ENCODE results near the gene BTBD10. TPM values are rescaled to one million over a fixed set of nuclear protein-coding genes. Genes with fewer than 3 reads are reported as not detected.

BTBD10 gene
- total RNA-seq, 4 donors from 2014 or later, result 26.9 to 36.6 (median 35.3) TPM

- DNase-seq, result no peak
- Histone ChIP-seq H3K9me3 (no peaks in the 10 kb centered on the region), H3K36me3 (peaks cover 18 to 22% of the 10 kb centered on the region in 2 donors), H3K4me3 (replicated peaks in 1 of 3) (no peak overlapping the region), H3K27me3 (no peaks in the 10 kb centered on the region), H3K27ac (no peak overlapping the region), H3K4me1 (peaks cover 9 to 24% of the 10 kb centered on the region in 2 donors)
- no peak for TF ChIP-seq CTCF (IDR thresholded peaks at IDR 0.05)
- intact Hi-C loops (cut with DNase I), result no loop called here
- WGBS, 2 donors, result 94 to 95% methylated on average over 6 of the region's 6 CpGs
Observed at GRCh38 chr11:13358596-13359270, 104.3 kb downstream of the BTBD10 start.

GRCh38 chr11:13357232-13357631 lies 105.8 kb downstream of the BTBD10 start:
- TF ChIP-seq POLR2A (IDR thresholded peaks at IDR 0.05) (no peak), CTCF (IDR thresholded peaks at IDR 0.05) (no peak)
- intact Hi-C loops (cut with DNase I), result no loop called here
- DNase-seq, result no peak
- H3K4me1 ChIP-seq, result peaks cover 17 to 38% of the 10 kb centered on the region in 2 donors
- H3K4me3 ChIP-seq (replicated peaks in 1 of 3), result no peak overlapping the region
- H3K27ac ChIP-seq, result no peak overlapping the region
- H3K27me3 ChIP-seq, result no peaks in the 10 kb centered on the region
- H3K36me3 ChIP-seq, result peaks cover 18 to 19% of the 10 kb centered on the region in 2 donors
- H3K9me3 ChIP-seq, result no peaks in the 10 kb centered on the region
- 84 to 88% methylated on average over 9 of the region's 9 CpGs for WGBS, 2 donors

- Histone ChIP-seq H3K4me1 (peaks cover 20 to 32% of the 10 kb centered on the region in 2 donors), H3K4me3 (replicated peaks in 1 of 3) (no peak overlapping the region), H3K27ac (no peak overlapping the region), H3K9me3 (no peaks in the 10 kb centered on the region), H3K27me3 (no peaks in the 10 kb centered on the region), H3K36me3 (peaks cover 12 to 18% of the 10 kb centered on the region in 2 donors)
- 92 to 98% methylated on average over 4 of the region's 4 CpGs for WGBS, 2 donors
- DNase-seq, result no peak
- no peak for TF ChIP-seq CTCF (IDR thresholded peaks at IDR 0.05)
- no peak for TF ChIP-seq POLR2A (IDR thresholded peaks at IDR 0.05)
- intact Hi-C loops (cut with DNase I), result no loop called here
Observed at GRCh38 chr11:13355191-13355590, 107.8 kb downstream of the BTBD10 start.

GRCh38 chr11:13354335-13354734 lies 108.7 kb downstream of the BTBD10 start:
- Histone ChIP-seq H3K4me3 (replicated peaks in 1 of 3) (no peak overlapping the region), H3K36me3 (peaks cover 12 to 18% of the 10 kb centered on the region in 2 donors), H3K27me3 (no peaks in the 10 kb centered on the region), H3K4me1 (peaks cover 28 to 39% of the 10 kb centered on the region in 2 donors), H3K27ac (no peak overlapping the region), H3K9me3 (no peaks in the 10 kb centered on the region)
- TF ChIP-seq CTCF (IDR thresholded peaks at IDR 0.05), result no peak
- TF ChIP-seq POLR2A (IDR thresholded peaks at IDR 0.05), result no peak
- intact Hi-C loops (cut with DNase I), result no loop called here
- WGBS, 2 donors, result 88 to 94% methylated on average over 6 of the region's 6 CpGs
- no peak for DNase-seq

GRCh38 chr11:13352711-13353110 lies 110.3 kb downstream of the BTBD10 start:
- DNase-seq, result peak; percentile 71 to 73
- Histone ChIP-seq H3K4me1 (peaks cover 42 to 55% of the 10 kb centered on the region in 2 donors), H3K9me3 (no peaks in the 10 kb centered on the region), H3K27ac (peak overlapping the region; percentile 26 to 33 (median 26)), H3K4me3 (replicated peaks in 1 of 3) (no peak overlapping the region), H3K27me3 (no peaks in the 10 kb centered on the region), H3K36me3 (peaks cover 12 to 13% of the 10 kb centered on the region in 2 donors)
- intact Hi-C loops (cut with DNase I), result no loop called here
- TF ChIP-seq POLR2A (IDR thresholded peaks at IDR 0.05) (no peak), CTCF (IDR thresholded peaks at IDR 0.05) (no peak)
- 46% methylated on average over 6 of the region's 6 CpGs for WGBS, 2 donors
